Neural progenitor cell (in vitro differentiated cells): ENCODE measurements around the gene PIK3R2. TPM values are rescaled to one million over a fixed set of nuclear protein-coding genes. Genes with fewer than 3 reads are reported as not detected.

Source experiments
- DNase-seq: peaks from one replicate; pipeline ENCODE4 v3.0.0-alpha.2; 2016; ENCODE audit warnings: low spot score
- H2AFZ ChIP-seq: fragments of 200-600 bp; sonication (generic); replicated peaks from 2 replicates; pipeline ENCODE4 v1.6.1; 2016; ENCODE audit warnings: antibody characterized with exemption
- H3F3A ChIP-seq: fragments of 200-600 bp; sonication (generic); 2 replicates; pipeline ENCODE4 v1.6.1; 2016; ENCODE audit warnings: antibody characterized with exemption, low read depth
- H3K27ac ChIP-seq: fragments of 200-600 bp; sonication (generic); 2 replicates; pipeline ENCODE4 v1.5.1; 2016; ENCODE audit warnings: mild to moderate bottlenecking
- H3K27me3 ChIP-seq: fragments of 200-600 bp; sonication (generic); 2 replicates; pipeline ENCODE4 v1.6.1; 2016; ENCODE audit warnings: mild to moderate bottlenecking, moderate library complexity
- H3K36me3 ChIP-seq: fragments of 200-600 bp; sonication (generic); 2 replicates; pipeline ENCODE4 v1.5.1; 2016
- H3K4me1 ChIP-seq: fragments of 200-600 bp; sonication (generic); 2 replicates; pipeline ENCODE4 v1.6.1; 2016; ENCODE audit warnings: mixed run types
- H3K4me2 ChIP-seq: fragments of 200-600 bp; sonication (generic); 2 replicates; pipeline ENCODE4 v1.6.1; 2016
- H3K4me3 ChIP-seq: fragments of 200-600 bp; sonication (generic); 2 replicates; pipeline ENCODE4 v1.5.1; 2016
- H3K79me2 ChIP-seq: fragments of 200-600 bp; sonication (generic); 2 replicates; pipeline ENCODE4 v1.6.1; 2016; ENCODE audit warnings: low read depth
- H3K9ac ChIP-seq: fragments of 200-600 bp; sonication (generic); 2 replicates; pipeline ENCODE4 v1.6.1; 2016
- H3K9me3 ChIP-seq: fragments of 200-600 bp; sonication (generic); 2 replicates; pipeline ENCODE4 v1.5.1; 2016; ENCODE audit warnings: low read depth
- H4K20me1 ChIP-seq: fragments of 200-600 bp; sonication (generic); 2 replicates; pipeline ENCODE4 v1.6.1; 2016; ENCODE audit warnings: low read depth
- H3K27ac Mint-ChIP-seq: 3 replicates; pipeline ENCODE4 v1.8.0; 2021; ENCODE audit warnings: mixed read lengths
- H3K27me3 Mint-ChIP-seq: 2 replicates; pipeline ENCODE4 v1.8.0; 2022; ENCODE audit warnings: low read depth, mild to moderate bottlenecking, inconsistent platforms, moderate library complexity, mixed read lengths; ENCODE audit not compliant: insufficient read depth
- H3K36me3 Mint-ChIP-seq: 3 replicates; pipeline ENCODE4 v1.8.0; 2021; ENCODE audit warnings: mixed read lengths
- H3K4me1 Mint-ChIP-seq: 3 replicates; pipeline ENCODE4 v1.8.0; 2021; ENCODE audit warnings: mixed read lengths
- H3K4me3 Mint-ChIP-seq: 3 replicates; pipeline ENCODE4 v1.8.0; 2021; ENCODE audit warnings: mild to moderate bottlenecking, moderate library complexity, mixed read lengths
- H3K9me3 Mint-ChIP-seq: 3 replicates; pipeline ENCODE4 v1.8.0; 2020; ENCODE audit warnings: mixed read lengths
- CTCF ChIP-seq: fragments of 200-600 bp; sonication (generic); IDR thresholded peaks from 2 replicates; pipeline ENCODE4 v1.5.1; 2017; ENCODE audit warnings: antibody characterized with exemption, mild to moderate bottlenecking
- EZH2 ChIP-seq: fragments of 200-600 bp; sonication (generic); IDR thresholded peaks from 2 replicates; pipeline ENCODE4 v1.6.1; 2017; ENCODE audit warnings: antibody characterized with exemption, mild to moderate bottlenecking, moderate library complexity
- EZH2phosphoT487 ChIP-seq: fragments of 200-600 bp; sonication (generic); IDR thresholded peaks from 2 replicates; pipeline ENCODE4 v1.6.1; 2017; ENCODE audit warnings: antibody characterized with exemption
- total RNA-seq: library from RNA; depleted of rRNA; stranded (reverse); fragments of >200 nt; gene quantifications from 2 replicates; pipeline ENCODE4 v1.2.3, GENCODE V29; 2015; ENCODE audit warnings: low replicate concordance

Gene PIK3R2
- total RNA-seq, 1 donor from 2014 or later: 21.4 TPM

- Histone ChIP-seq H3F3A (peaks cover 29% of the 10 kb centered on the region), H4K20me1 (peaks cover 20% of the 10 kb centered on the region), H3K27me3 (no peaks in the 10 kb centered on the region), H2AFZ (no peak overlapping the region), H3K4me1 (peaks cover 5% of the 10 kb centered on the region), H3K36me3 (no peaks in the 10 kb centered on the region), H3K79me2 (peaks cover 23% of the 10 kb centered on the region), H3K4me2 (no peak overlapping the region), H3K9me3 (no peaks in the 10 kb centered on the region), H3K4me3 (no peak overlapping the region), H3K9ac (no peak overlapping the region), H3K27ac (no peak overlapping the region)
- TF ChIP-seq EZH2phosphoT487 (no peak), EZH2 (no peak), CTCF (no peak)
- Mint-ChIP-seq H3K27me3 (peaks cover 7% of the 10 kb centered on the region), H3K36me3 (peaks cover 7% of the 10 kb centered on the region), H3K4me3 (peak overlapping the region; percentile 85), H3K4me1 (peaks cover 18% of the 10 kb centered on the region), H3K9me3 (no peaks in the 10 kb centered on the region), H3K27ac (no peak overlapping the region)
- no peak for DNase-seq
These were observed 2.0 kb upstream of the PIK3R2 start for GRCh38 chr19:18150776-18151624.

DNA sequence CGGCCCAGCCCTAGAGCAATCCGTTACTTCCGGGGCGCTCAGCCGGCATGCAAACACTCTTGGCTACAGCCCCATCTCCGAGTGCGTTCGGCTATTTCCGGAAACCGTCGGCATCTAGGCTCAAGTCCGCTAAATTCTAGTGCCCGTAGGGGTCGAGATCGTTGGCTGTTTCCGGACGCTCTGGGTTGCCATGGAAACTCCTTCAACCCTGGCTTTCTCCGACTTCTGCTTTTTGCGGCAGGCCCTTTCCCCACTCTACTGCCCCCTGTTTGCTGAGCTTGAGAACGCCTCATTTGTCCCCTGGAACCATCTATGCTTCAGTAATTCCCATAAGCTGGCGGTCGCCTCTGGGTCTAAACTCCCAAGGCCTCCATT lies 534 bp upstream of the PIK3R2 start:
- H3K27ac ChIP-seq: peak overlapping the region; percentile 80
- peak overlapping the region; percentile 88 for H2AFZ ChIP-seq
- no peaks in the 10 kb centered on the region for H3K27me3 ChIP-seq
- Mint-ChIP-seq H3K4me3 (peak overlapping the region; percentile 85), H3K9me3 (no peaks in the 10 kb centered on the region), H3K4me1 (peaks cover 26% of the 10 kb centered on the region), H3K27ac (peak overlapping the region; percentile 97), H3K36me3 (peaks cover 5% of the 10 kb centered on the region), H3K27me3 (peaks cover 7% of the 10 kb centered on the region)
- peaks cover 35% of the 10 kb centered on the region for H3F3A ChIP-seq
- H3K4me2 ChIP-seq: peak overlapping the region; percentile 71
- H3K36me3 ChIP-seq: no peaks in the 10 kb centered on the region
- H3K4me3 ChIP-seq: peak overlapping the region; percentile 91
- H3K4me1 ChIP-seq: peaks cover 9% of the 10 kb centered on the region
- peak; percentile 99 for DNase-seq
- H4K20me1 ChIP-seq: peaks cover 26% of the 10 kb centered on the region
- H3K79me2 ChIP-seq: peaks cover 23% of the 10 kb centered on the region
- peak overlapping the region; percentile 54 for H3K9ac ChIP-seq
- H3K9me3 ChIP-seq: no peaks in the 10 kb centered on the region
- no peak for TF ChIP-seq EZH2phosphoT487
- peak; percentile 72 for TF ChIP-seq CTCF
- TF ChIP-seq EZH2: no peak

DNA sequence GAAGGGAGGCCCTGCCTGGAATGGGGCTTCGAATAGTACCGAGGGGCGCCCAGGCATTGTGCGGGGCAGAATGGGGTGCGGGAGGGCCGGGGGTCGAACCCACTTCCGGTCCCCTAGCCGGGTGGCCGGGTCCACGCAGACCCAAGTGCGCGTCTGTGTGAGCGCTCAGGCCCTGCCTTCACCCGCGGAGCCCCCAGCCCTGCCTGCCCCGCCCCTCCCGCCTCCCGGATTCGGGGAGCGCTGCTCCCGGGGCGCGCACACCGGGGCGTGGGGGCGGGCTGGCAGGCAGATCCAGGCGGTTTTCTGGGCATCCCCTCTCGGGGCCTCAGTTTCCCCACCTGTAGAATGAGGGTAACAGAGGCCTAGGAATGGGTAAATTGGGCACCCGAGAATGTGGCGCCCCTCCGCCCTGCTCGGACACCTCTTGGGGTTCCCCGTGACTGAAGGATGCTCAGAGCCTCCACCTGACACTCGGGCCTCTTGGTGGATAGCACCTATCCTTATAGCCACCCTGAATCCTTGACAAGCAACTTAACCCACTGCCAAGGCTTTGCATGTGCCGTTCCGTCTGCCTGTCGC lies 682 bp downstream of the PIK3R2 start:
- H3K9me3 ChIP-seq: no peaks in the 10 kb centered on the region
- Mint-ChIP-seq H3K36me3 (peaks cover 3% of the 10 kb centered on the region), H3K27ac (peak overlapping the region; percentile 97), H3K4me3 (peak overlapping the region; percentile 92), H3K9me3 (no peaks in the 10 kb centered on the region), H3K4me1 (peaks cover 32% of the 10 kb centered on the region), H3K27me3 (peaks cover 7% of the 10 kb centered on the region)
- H2AFZ ChIP-seq: peak overlapping the region; percentile 55
- TF ChIP-seq CTCF (no peak), EZH2 (no peak), EZH2phosphoT487 (no peak)
- peaks cover 26% of the 10 kb centered on the region for H4K20me1 ChIP-seq
- H3K4me2 ChIP-seq: peak overlapping the region; percentile 91
- H3K27me3 ChIP-seq: no peaks in the 10 kb centered on the region
- H3K9ac ChIP-seq: peak overlapping the region; percentile 93
- no peak overlapping the region for H3K27ac ChIP-seq
- peak overlapping the region; percentile 91 for H3K4me3 ChIP-seq
- peaks cover 43% of the 10 kb centered on the region for H3F3A ChIP-seq
- H3K36me3 ChIP-seq: no peaks in the 10 kb centered on the region
- peaks cover 16% of the 10 kb centered on the region for H3K4me1 ChIP-seq
- peaks cover 25% of the 10 kb centered on the region for H3K79me2 ChIP-seq
- DNase-seq: peak; percentile 46
